Upper lobe of right lung (tissue), 1 donor: ENCODE results near the gene RAB40C. TPM values are rescaled to one million over a fixed set of nuclear protein-coding genes. Genes with fewer than 3 reads are reported as not detected.
A peak's percentile ranks its signal among the peaks of the same experiment; 100 is the strongest.

Experiments
- ATAC-seq: fragments of 200-7000 bp; cut with Tn5 transposase; one replicate; pipeline ENCODE4 v1.9.1; 2020; ENCODE audit warnings: mild to moderate bottlenecking, moderate library complexity
- DNase-seq: peaks from one replicate; pipeline ENCODE4 v3.0.0-alpha.2; 2020
- H3K27ac ChIP-seq: fragments of 200-600 bp; one replicate; pipeline ENCODE4 v1.8.0; 2022
- H3K27me3 ChIP-seq: fragments of 200-600 bp; one replicate; pipeline ENCODE4 v1.8.0; 2022; ENCODE audit warnings: mild to moderate bottlenecking
- H3K36me3 ChIP-seq: fragments of 200-600 bp; one replicate; pipeline ENCODE4 v1.8.0; 2022
- H3K4me1 ChIP-seq: fragments of 200-600 bp; one replicate; pipeline ENCODE4 v1.8.0; 2022
- H3K4me3 ChIP-seq: fragments of 200-600 bp; one replicate; pipeline ENCODE4 v1.8.0; 2022; ENCODE audit warnings: mild to moderate bottlenecking
- H3K9me3 ChIP-seq: fragments of 200-600 bp; one replicate; pipeline ENCODE4 v1.8.0; 2022
- intact Hi-C: fragments of 100-400 bp; cut with DNase I; formaldehyde crosslinking; loops from one replicate; pipeline ENCODE4 v1.11.0; 2022
- total RNA-seq: library from RNA; stranded (reverse); fragmentation: NEBNext Ultra II Directional; extraction: Animal tissue kit (Norgen Biotek cat#: 25700); gene quantifications from one replicate; pipeline ENCODE4 v1.2.1, GENCODE V29; 2021
- TF ChIP-seq, protein P1 (sequence below): fragments of 200-600 bp; IDR thresholded peaks from one replicate; pipeline ENCODE4 v1.8.0; 2022; ENCODE audit warnings: antibody characterized with exemption
- donor health status: DM: no; HTN: yes; CAD: no; lungs with severe emphysema.

RAB40C gene
- total RNA-seq, 1 donor from 2014 or later: 47.6 TPM

DNA sequence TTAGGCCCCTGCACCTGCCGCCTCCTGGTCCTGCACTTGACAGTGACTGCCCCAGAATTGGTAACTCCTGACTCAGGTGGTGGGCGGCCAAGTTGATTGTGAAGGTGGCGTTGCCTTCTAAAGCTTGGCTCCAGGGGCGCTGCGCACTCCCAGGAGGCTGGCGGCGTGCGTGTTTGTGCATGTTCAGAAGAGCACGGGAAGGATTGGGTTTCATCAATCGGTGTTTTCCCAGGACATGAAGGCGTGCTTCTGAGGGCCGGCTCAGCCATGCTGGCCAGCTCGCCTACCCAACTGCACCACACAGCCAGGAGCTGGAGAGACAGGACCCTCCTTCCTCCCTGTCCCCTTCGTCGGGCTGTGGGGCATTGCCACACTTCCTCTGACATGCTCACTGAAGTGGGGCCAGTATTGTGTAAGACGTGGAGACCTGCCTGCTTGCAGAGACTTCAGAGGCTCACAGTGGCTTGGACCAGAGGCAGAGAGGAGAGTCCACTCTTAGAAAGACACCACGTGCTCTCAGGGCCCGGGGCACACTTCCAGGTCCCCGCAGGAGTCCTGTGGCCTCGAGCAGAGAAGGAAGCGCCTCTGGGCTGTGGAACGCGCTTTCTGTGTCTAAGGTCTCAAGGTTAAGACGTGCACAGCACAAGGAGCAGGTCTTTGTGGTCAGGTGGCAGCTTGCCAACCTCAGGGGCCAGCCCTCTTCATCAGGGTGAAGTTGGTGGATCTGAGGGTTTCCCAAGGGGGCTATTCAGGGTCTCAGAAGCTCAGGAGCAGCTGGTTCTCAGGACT lies 2.8 kb downstream of the RAB40C start:
- ATAC-seq (peak; percentile 11), DNase-seq (peak; percentile 90)
- TF ChIP-seq, protein P1, sequence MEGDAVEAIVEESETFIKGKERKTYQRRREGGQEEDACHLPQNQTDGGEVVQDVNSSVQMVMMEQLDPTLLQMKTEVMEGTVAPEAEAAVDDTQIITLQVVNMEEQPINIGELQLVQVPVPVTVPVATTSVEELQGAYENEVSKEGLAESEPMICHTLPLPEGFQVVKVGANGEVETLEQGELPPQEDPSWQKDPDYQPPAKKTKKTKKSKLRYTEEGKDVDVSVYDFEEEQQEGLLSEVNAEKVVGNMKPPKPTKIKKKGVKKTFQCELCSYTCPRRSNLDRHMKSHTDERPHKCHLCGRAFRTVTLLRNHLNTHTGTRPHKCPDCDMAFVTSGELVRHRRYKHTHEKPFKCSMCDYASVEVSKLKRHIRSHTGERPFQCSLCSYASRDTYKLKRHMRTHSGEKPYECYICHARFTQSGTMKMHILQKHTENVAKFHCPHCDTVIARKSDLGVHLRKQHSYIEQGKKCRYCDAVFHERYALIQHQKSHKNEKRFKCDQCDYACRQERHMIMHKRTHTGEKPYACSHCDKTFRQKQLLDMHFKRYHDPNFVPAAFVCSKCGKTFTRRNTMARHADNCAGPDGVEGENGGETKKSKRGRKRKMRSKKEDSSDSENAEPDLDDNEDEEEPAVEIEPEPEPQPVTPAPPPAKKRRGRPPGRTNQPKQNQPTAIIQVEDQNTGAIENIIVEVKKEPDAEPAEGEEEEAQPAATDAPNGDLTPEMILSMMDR: no peak
- no peaks in the 10 kb centered on the region for H3K9me3 ChIP-seq
- peak overlapping the region; percentile 19 for H3K4me3 ChIP-seq
- peak overlapping the region; percentile 85 for H3K27ac ChIP-seq
- intact Hi-C loops: no loop called here
- H3K4me1 ChIP-seq: peaks cover 46% of the 10 kb centered on the region
- H3K27me3 ChIP-seq: no peaks in the 10 kb centered on the region
- no peaks in the 10 kb centered on the region for H3K36me3 ChIP-seq

DNA sequence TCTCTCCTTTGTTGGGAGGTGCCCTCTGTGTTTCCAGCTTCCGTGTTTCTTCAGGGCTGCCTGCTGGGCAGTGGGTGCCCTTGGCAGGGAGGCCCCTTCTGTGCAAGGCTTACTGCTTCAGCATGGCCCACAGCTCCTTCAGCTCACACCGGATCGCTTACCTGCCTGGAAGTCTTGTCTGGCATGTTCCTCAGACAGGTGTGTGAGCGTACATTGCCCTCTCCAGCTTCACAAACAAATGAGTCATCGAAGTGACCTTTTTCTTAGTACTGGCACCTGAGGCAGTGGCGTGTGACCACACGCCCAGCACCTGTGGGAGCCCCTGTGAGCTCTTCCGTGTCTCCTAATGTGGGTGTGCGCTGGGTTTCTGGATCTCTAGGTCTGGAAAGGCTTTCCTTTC lies 3.5 kb downstream of the RAB40C start:
- Histone ChIP-seq H3K27ac (peak overlapping the region; percentile 85), H3K36me3 (no peaks in the 10 kb centered on the region), H3K27me3 (no peaks in the 10 kb centered on the region), H3K9me3 (no peaks in the 10 kb centered on the region), H3K4me3 (no peak overlapping the region), H3K4me1 (peaks cover 39% of the 10 kb centered on the region)
- intact Hi-C loops: no loop called here
- no peak for DNase-seq
- TF ChIP-seq, protein P1: no peak
- peak; percentile 5 for ATAC-seq

DNA sequence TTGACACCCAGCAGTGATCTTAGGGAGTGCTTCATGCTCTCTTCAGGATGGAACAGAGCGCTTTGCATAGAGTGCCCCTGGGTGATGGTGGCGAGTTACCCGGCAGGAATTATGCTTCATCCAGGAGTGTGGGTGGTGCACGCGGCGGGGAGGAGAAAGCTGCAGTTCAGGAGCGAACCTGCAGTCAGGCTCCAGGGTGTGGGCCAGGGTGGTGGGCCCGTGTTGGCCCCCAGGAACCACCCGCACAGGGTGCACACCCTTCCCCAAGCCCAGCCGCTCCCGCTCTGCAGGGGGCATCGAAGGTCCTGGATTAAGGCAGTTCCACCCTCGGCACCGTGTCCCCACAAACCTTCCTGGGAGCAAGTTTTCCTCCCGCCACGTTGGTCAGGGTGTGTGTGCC lies 3.9 kb downstream of the RAB40C start:
- intact Hi-C loops: no loop called here
- TF ChIP-seq, protein P1: no peak
- peaks cover 39% of the 10 kb centered on the region for H3K4me1 ChIP-seq

DNA sequence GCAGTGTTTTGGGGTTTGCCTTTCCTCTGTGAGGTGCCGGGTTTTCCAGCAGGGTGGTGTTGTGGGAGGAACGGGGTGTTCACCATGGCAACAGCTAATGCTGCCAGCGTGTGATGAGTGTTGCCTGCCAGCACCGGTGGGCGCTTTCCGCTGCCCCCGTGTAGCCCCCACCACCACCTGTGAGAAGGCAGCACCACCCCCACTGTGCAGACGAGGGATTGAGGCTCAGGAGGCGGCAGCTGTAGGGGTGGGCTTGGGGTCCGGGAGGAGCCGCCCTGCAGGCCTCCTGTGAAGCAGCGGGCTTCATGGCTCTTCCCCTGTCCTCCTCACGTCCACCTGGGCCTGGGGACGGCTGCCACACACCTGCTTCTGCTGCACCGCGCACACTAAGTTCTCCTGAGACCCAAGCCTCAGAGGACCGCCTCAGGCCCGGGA lies 5.2 kb downstream of the RAB40C start:
- no peaks in the 10 kb centered on the region for H3K27me3 ChIP-seq
- DNase-seq: no peak
- no peak overlapping the region for H3K4me3 ChIP-seq
- H3K27ac ChIP-seq: no peak overlapping the region
- intact Hi-C loops: no loop called here
- no peaks in the 10 kb centered on the region for H3K9me3 ChIP-seq
- ATAC-seq: no peak
- no peaks in the 10 kb centered on the region for H3K36me3 ChIP-seq
- peaks cover 39% of the 10 kb centered on the region for H3K4me1 ChIP-seq
- TF ChIP-seq, protein P1: no peak

More for the DNA sequence above, 3.9 kb downstream of the RAB40C start:
- ATAC-seq (no peak), DNase-seq (no peak)
- Histone ChIP-seq H3K27me3 (no peaks in the 10 kb centered on the region), H3K9me3 (no peaks in the 10 kb centered on the region), H3K36me3 (no peaks in the 10 kb centered on the region), H3K27ac (peak overlapping the region; percentile 85), H3K4me3 (no peak overlapping the region)

DNA sequence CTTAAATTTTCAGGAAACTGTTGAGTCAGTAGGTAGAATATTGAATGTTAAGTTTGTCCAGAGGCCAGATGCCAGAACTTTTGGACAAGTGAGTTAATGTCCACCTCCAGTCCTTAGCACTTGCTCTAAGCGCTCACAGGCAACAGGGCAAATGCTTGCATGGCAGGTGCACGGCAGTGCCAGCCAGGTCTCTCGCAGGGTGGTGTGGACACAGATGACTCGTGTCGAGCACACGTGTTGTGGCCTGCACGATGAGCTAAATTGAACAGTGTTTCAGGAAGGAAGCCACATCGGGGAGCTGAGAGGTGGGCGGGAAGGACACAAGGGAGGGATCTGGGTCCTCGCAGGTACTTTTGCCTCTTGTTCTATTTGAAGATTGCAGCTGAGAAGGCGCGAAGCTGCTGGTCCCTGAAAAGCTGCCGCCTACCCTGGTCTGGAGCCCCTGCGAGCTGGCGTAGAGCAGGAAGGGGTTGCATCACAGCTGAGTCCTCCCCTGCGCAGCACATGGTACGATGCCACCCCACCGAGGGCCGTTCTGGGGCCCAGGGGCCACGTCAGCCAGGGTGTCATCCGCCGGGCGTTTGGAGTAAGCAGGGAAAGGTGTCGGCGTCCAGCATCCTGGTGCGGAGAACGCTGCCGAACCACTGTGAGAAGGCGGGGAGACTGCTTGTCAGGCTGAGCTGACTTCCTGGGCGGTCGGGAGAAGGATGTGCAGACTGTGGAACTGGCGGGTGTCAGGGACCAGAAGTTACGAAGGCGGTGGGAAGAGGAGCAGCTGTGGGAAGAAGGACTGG lies 6.3 kb downstream of the RAB40C start:
- Histone ChIP-seq H3K36me3 (peaks cover 7% of the 10 kb centered on the region), H3K4me3 (no peak overlapping the region), H3K27ac (no peak overlapping the region), H3K4me1 (peaks cover 34% of the 10 kb centered on the region), H3K27me3 (no peaks in the 10 kb centered on the region), H3K9me3 (no peaks in the 10 kb centered on the region)
- ATAC-seq: no peak
- intact Hi-C loops: no loop called here
- DNase-seq: no peak
- TF ChIP-seq, protein P1: no peak
